ENCODE data around the gene ERLIN1.

GRCh38 chr10:100100651-100101184 is 85.1 kb downstream of the ERLIN1 start:
- TF ChIP-seq EZH2phosphoT487 (IDR thresholded peaks at IDR 0.05; ENCODE audit: borderline replicate concordance) = no peak
- TF ChIP-seq CTCF (conservative IDR thresholded peaks at IDR 0.05; ENCODE audit: low read length) = peak; percentile 42

All from Loucy (cell line).